ENCODE results near the gene IFT52. TPM values are rescaled to one million over a fixed set of nuclear protein-coding genes. Genes with fewer than 3 reads are reported as not detected.

Gene IFT52
- total and polyA plus RNA-seq, 11 donors: 4.2 to 15.5 (median 5.7) TPM

DNA sequence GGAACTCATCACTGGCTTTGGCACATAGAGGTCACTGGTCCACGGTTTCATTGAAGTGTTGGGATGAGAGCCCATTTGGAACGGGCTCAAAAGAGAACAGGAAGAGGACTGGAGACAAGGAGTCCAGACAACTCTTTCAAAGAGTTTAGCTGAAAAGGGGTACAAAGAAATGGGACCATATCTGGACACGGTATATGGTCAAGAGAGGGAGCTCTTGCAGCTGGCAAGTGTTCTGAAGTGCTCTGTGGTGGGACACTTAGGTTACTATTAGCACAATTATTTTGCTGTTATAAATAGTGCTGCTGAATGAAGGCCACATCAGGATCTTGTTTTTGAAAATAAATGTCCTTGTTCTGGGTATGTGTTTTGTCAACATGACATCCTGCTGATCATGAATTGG lies 27.3 kb upstream of the IFT52 start:
- 27 to 40% (median 37%) methylated on average over 3 of the region's 3 CpGs for WGBS, 4 donors
- intact Hi-C loops (cut with DNase I): no loop called here
- no peak for TF ChIP-seq POLR2A (IDR thresholded peaks at IDR 0.05)
- TF ChIP-seq, protein P1, sequence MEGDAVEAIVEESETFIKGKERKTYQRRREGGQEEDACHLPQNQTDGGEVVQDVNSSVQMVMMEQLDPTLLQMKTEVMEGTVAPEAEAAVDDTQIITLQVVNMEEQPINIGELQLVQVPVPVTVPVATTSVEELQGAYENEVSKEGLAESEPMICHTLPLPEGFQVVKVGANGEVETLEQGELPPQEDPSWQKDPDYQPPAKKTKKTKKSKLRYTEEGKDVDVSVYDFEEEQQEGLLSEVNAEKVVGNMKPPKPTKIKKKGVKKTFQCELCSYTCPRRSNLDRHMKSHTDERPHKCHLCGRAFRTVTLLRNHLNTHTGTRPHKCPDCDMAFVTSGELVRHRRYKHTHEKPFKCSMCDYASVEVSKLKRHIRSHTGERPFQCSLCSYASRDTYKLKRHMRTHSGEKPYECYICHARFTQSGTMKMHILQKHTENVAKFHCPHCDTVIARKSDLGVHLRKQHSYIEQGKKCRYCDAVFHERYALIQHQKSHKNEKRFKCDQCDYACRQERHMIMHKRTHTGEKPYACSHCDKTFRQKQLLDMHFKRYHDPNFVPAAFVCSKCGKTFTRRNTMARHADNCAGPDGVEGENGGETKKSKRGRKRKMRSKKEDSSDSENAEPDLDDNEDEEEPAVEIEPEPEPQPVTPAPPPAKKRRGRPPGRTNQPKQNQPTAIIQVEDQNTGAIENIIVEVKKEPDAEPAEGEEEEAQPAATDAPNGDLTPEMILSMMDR (IDR thresholded peaks at IDR 0.05): peak in 1 of 12 donors; percentile 18
- Histone ChIP-seq H3K27ac (no peak overlapping the region), H3K4me1 (no peaks in the 10 kb centered on the region), H3K4me3 (no peak overlapping the region), H3K9me3 (no peaks in the 10 kb centered on the region), H3K27me3 (no peaks in the 10 kb centered on the region), H3K36me3 (no peaks in the 10 kb centered on the region)
- DNase-seq: no peak
- peak in 1 of 4 donors; percentile 28 for ATAC-seq

DNA sequence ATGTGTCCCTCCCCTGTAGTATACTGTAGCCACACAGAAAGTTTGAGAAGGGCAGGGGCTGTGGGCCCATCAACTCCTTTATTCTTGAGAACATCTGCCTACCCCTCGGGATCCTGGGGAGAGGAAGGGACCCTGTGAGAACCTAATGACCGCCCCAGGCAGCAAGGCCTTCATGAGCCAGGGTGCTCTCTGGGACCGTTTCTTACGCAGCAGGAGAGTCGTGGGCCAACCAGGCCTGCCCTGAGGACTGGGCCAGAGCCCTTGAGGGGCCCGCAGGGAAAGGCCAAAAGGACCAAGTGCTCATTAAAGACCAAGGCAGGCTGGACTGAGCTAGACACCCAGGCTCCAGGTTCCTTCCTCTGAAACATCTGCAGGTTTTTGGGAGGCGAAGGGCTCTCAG lies 26.7 kb upstream of the IFT52 start:
- no peak for DNase-seq
- ATAC-seq: no peak
- no peak for TF ChIP-seq POLR2A (IDR thresholded peaks at IDR 0.05)
- TF ChIP-seq, protein P1 (IDR thresholded peaks at IDR 0.05): no peak
- Histone ChIP-seq H3K9me3 (no peaks in the 10 kb centered on the region), H3K4me3 (no peak overlapping the region), H3K36me3 (no peaks in the 10 kb centered on the region), H3K27me3 (no peaks in the 10 kb centered on the region), H3K27ac (no peak overlapping the region), H3K4me1 (no peaks in the 10 kb centered on the region)
- 96 to 98% (median 97%) methylated on average over 5 to 7 of the region's 7 CpGs for WGBS, 4 donors
- intact Hi-C loops (cut with DNase I): no loop called here

DNA sequence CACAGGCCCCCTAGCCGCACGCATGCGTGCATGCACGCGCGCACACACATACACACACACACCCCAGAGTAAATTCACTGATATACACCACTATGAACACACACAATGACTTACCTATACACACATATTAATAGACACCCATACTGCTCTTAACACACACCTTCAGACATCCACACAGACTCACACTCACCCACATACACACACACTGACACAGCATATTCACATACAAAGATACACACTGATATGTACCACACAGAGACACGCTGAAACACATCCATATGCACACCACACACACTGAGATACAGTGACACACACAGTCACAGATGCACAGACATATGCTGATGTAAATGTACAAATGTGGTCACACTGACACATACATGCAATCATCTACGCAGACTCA lies 26.3 kb upstream of the IFT52 start:
- WGBS, 4 donors: 98 to 100% (median 99%) methylated on average over 3 to 8 of the region's 8 CpGs
- no peak overlapping the region for H3K27ac ChIP-seq
- H3K9me3 ChIP-seq: no peaks in the 10 kb centered on the region
- ATAC-seq: peak in 1 of 4 donors; percentile 38
- no peak for TF ChIP-seq POLR2A (IDR thresholded peaks at IDR 0.05)
- TF ChIP-seq, protein P1 (IDR thresholded peaks at IDR 0.05): no peak
- H3K4me1 ChIP-seq: no peaks in the 10 kb centered on the region
- no peaks in the 10 kb centered on the region for H3K27me3 ChIP-seq
- no peak for DNase-seq
- H3K36me3 ChIP-seq: no peaks in the 10 kb centered on the region
- H3K4me3 ChIP-seq: no peak overlapping the region
- intact Hi-C loops (cut with DNase I): no loop called here

DNA sequence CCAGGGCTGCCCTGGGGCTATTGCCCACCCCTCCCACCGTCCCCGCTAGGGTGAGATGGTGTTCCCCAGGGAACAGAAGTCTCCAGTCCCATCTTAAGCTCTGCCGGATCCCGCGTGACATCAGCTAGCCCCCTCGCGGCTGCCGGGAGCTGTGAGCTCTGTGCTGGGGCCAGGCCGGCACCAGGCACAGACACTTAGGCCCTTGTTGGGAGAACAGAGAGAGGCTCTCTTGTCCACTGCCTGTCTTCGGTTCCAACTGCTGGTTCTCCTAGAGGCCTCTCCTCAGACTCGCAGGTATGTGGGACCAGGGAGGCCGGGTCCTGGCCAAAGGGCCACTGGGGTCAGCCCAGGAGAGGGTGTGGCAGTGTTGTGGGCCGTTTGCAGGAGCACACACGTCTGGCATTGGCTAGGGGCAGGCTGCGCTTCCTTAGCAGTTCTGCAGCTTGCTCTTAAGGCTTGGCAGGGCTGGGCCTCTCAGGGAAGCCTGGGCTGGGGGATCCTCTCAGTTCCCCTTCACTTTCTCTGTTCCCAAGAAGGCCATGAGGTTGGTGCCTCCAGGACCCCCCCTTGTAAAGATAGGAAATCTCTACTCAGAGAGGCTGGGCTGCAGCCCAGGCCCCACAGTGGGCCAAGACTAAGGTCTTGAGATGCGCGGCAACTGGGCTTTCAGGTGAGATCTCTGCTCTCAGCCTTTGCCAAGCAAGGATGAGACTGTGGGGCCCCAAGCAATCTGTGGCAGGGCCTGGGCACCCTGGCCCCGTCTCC lies 25.6 kb upstream of the IFT52 start:
- H3K27ac ChIP-seq: no peak overlapping the region
- H3K4me3 ChIP-seq: no peak overlapping the region
- TF ChIP-seq, protein P1 (IDR thresholded peaks at IDR 0.05): no peak
- no peak for TF ChIP-seq POLR2A (IDR thresholded peaks at IDR 0.05)
- no peaks in the 10 kb centered on the region for H3K4me1 ChIP-seq
- intact Hi-C loops (cut with DNase I): no loop called here
- WGBS, 4 donors: 73 to 78% (median 77%) methylated on average over 12 to 18 of the region's 18 CpGs
- DNase-seq (no peak), ATAC-seq (no peak)
- H3K36me3 ChIP-seq: no peaks in the 10 kb centered on the region
- H3K27me3 ChIP-seq: no peaks in the 10 kb centered on the region
- no peaks in the 10 kb centered on the region for H3K9me3 ChIP-seq

Measured in heart left ventricle (tissue), 16 donors.